ENCODE results near the gene ATP6V1B1.

The ATP6V1B1 gene

DNA sequence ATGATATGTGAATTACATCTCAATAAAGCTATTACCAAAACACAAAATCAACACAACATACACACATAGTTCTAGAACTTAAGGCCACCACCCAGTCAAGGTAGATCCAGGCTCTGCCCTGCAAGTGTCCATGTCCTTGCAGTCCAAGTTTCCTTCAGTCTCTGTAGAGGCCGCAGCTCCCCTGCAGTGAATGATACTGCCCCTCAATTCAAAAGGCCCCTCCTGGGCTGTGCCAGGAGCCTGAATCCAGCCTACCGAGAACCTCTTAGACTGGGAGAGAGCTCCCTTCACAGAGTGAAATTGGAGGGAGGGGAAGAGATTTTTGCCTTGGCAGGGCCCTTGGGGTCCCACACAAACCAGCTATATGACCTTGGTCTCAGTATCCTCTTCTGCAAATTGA is 42.5 kb upstream of the ATP6V1B1 start:
- H3K4me3 ChIP-seq (ENCODE audit: low read depth, low read length), result no peak overlapping the region
- H3K4me1 ChIP-seq (ENCODE audit: control insufficient read depth, insufficient read depth, low read length), result peaks cover 16% of the 10 kb centered on the region
- H3K9me3 ChIP-seq (ENCODE audit: control insufficient read depth, insufficient read depth, low read length), result no peaks in the 10 kb centered on the region
- H3K27ac ChIP-seq (ENCODE audit: low read depth, low read length), result no peak overlapping the region
- no peaks in the 10 kb centered on the region for H3K36me3 ChIP-seq (ENCODE audit: control insufficient read depth, insufficient read depth, low read length)
- H3K9ac ChIP-seq (ENCODE audit: low read depth, low read length), result no peak overlapping the region
- peaks cover 100% of the 10 kb centered on the region for H3K27me3 ChIP-seq (ENCODE audit: control insufficient read depth, insufficient read depth, low read length)

GRCh38 chr2:70894765-70895164 is 40.9 kb upstream of the ATP6V1B1 start:
- peaks cover 100% of the 10 kb centered on the region for H3K27me3 ChIP-seq (ENCODE audit: control insufficient read depth, insufficient read depth, low read length)
- H3K36me3 ChIP-seq (ENCODE audit: control insufficient read depth, insufficient read depth, low read length), result no peaks in the 10 kb centered on the region
- no peaks in the 10 kb centered on the region for H3K9me3 ChIP-seq (ENCODE audit: control insufficient read depth, insufficient read depth, low read length)
- peaks cover 13% of the 10 kb centered on the region for H3K4me1 ChIP-seq (ENCODE audit: control insufficient read depth, insufficient read depth, low read length)
- H3K27ac ChIP-seq (ENCODE audit: low read depth, low read length), result no peak overlapping the region
- H3K4me3 ChIP-seq (ENCODE audit: low read depth, low read length), result no peak overlapping the region
- H3K9ac ChIP-seq (ENCODE audit: low read depth, low read length), result no peak overlapping the region

DNA sequence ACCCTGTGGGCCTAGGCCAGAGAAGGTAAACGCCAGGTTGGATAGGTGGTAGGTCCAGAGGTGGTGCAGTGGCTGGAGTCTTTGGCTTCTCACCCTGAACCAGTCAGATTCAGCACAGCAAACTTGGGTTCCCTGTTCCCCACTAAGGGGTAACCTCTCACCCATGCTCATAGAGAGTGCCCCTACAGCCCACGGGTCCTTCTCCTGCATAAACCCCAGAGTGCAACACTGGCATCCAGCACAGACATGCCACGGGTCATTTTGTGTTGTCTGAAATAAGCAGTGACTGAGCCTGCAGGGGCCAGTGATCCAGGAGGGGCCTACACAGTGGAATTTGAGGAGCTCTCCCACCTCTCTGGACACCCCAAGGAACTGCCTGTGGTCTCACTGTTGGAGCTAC is 40.5 kb upstream of the ATP6V1B1 start:
- no peak overlapping the region for H3K27ac ChIP-seq (ENCODE audit: low read depth, low read length)
- H3K36me3 ChIP-seq (ENCODE audit: control insufficient read depth, insufficient read depth, low read length), result no peaks in the 10 kb centered on the region
- H3K4me3 ChIP-seq (ENCODE audit: low read depth, low read length), result no peak overlapping the region
- H3K9ac ChIP-seq (ENCODE audit: low read depth, low read length), result no peak overlapping the region
- H3K9me3 ChIP-seq (ENCODE audit: control insufficient read depth, insufficient read depth, low read length), result no peaks in the 10 kb centered on the region
- peaks cover 100% of the 10 kb centered on the region for H3K27me3 ChIP-seq (ENCODE audit: control insufficient read depth, insufficient read depth, low read length)
- peaks cover 13% of the 10 kb centered on the region for H3K4me1 ChIP-seq (ENCODE audit: control insufficient read depth, insufficient read depth, low read length)

DNA sequence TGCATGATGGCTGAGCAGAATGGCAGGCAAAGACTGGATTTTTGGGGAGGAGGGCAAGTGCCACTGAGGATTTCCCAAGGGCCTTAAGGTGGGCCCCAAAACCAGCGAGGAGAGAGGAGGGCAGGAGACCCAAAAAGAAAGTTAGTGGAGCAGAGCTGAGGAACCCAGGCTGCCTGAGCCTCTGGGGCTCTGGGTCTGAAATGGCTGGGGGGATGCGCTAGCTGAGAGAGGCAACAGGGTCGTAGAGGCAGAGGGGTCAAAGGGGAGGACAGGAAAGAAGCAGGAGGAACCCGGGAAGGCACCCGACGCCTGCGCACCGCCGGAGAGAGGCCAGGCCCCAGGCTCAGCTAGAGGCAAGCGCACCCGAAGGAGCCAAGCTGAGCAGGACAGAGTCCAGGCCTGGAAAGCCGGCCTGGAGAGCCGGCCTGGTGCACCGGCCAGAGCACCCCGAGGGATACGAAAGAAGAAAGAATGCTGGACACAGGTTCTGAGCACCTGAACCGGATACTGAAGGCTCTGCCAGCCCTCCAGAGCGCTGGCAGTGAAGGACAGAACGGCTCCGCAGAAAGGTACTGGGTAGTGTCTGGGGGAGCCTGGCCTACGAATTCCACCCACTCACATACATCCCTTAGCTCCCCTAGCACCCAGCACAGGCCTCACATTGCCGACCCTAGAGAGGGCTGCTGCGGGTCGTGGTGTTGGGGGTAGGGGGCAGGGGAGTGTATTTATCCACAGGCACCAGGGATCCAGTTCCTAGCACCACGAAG is 39.5 kb upstream of the ATP6V1B1 start:
- H3K27ac ChIP-seq (ENCODE audit: low read depth, low read length), result no peak overlapping the region
- no peak overlapping the region for H3K4me3 ChIP-seq (ENCODE audit: low read depth, low read length)
- H3K36me3 ChIP-seq (ENCODE audit: control insufficient read depth, insufficient read depth, low read length), result no peaks in the 10 kb centered on the region
- H3K27me3 ChIP-seq (ENCODE audit: control insufficient read depth, insufficient read depth, low read length), result peaks cover 99% of the 10 kb centered on the region
- no peaks in the 10 kb centered on the region for H3K9me3 ChIP-seq (ENCODE audit: control insufficient read depth, insufficient read depth, low read length)
- H3K4me1 ChIP-seq (ENCODE audit: control insufficient read depth, insufficient read depth, low read length), result peaks cover 16% of the 10 kb centered on the region
- no peak overlapping the region for H3K9ac ChIP-seq (ENCODE audit: low read depth, low read length)

DNA sequence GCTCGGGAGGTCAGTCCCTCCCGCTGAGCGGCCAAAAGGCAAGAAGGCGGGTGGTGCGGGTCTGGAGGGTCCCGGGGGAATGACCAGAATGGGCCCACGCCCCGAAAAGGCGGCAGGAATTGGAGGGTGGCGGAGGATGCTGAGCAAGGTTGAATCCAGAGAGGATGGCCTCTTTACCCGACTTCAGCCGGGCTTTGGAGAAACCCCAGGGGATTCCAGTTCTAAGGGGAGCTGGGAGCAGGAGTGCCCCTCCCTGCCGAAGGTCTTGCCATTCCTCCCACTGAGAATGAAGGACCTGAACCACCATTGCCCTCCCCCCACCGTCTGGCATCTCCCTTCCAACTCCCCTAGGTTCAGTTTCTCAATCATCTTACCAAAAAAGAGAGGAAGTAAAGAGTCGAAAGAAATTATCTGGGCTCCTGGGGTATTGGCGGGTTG is 38.9 kb upstream of the ATP6V1B1 start:
- no peaks in the 10 kb centered on the region for H3K9me3 ChIP-seq (ENCODE audit: control insufficient read depth, insufficient read depth, low read length)
- H3K4me3 ChIP-seq (ENCODE audit: low read depth, low read length), result no peak overlapping the region
- no peaks in the 10 kb centered on the region for H3K36me3 ChIP-seq (ENCODE audit: control insufficient read depth, insufficient read depth, low read length)
- peaks cover 99% of the 10 kb centered on the region for H3K27me3 ChIP-seq (ENCODE audit: control insufficient read depth, insufficient read depth, low read length)
- H3K27ac ChIP-seq (ENCODE audit: low read depth, low read length), result no peak overlapping the region
- peaks cover 16% of the 10 kb centered on the region for H3K4me1 ChIP-seq (ENCODE audit: control insufficient read depth, insufficient read depth, low read length)
- no peak overlapping the region for H3K9ac ChIP-seq (ENCODE audit: low read depth, low read length)

DNA sequence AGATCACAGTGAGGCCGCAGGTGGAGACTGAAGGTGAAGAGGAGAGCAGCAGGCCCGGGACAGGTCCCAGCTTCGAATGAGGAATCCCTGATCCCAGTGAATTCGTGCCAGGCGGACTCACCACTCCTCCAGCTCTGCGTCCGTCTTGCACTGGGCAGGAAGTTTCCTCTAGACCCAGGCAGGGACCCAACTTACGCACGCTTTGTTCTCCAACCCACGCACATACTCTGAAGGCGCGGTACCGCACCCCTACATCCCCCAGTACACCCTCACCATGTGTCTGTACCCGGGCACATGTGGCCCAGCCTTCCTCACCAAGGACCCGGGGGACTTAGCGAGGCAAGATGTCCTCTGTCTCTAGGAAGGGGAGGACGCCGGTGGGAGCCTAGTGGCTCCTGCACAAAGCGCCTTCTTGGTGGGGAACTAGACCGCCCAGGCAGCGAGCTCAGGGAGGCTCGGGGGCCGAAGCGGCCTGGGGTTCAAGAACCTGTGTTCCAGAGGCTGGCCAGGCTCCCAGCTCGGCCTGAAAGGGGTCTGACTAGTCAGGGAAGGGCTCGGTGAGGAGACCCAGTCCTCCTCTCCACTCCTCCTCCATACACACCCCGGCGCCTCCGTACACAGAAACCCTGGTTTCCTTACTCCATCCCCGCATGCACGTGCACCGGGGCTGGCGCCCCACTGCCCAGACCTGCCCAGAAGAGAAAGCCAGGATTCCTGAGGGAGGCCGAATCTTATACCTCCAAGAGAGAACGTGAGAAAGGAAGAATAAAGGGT is 38.3 kb upstream of the ATP6V1B1 start:
- Histone ChIP-seq H3K27me3 (ENCODE audit: control insufficient read depth, insufficient read depth, low read length) (peaks cover 99% of the 10 kb centered on the region), H3K9ac (ENCODE audit: low read depth, low read length) (no peak overlapping the region), H3K9me3 (ENCODE audit: control insufficient read depth, insufficient read depth, low read length) (no peaks in the 10 kb centered on the region), H3K4me3 (ENCODE audit: low read depth, low read length) (no peak overlapping the region), H3K27ac (ENCODE audit: low read depth, low read length) (no peak overlapping the region), H3K4me1 (ENCODE audit: control insufficient read depth, insufficient read depth, low read length) (peaks cover 16% of the 10 kb centered on the region), H3K36me3 (ENCODE audit: control insufficient read depth, insufficient read depth, low read length) (no peaks in the 10 kb centered on the region)

DNA sequence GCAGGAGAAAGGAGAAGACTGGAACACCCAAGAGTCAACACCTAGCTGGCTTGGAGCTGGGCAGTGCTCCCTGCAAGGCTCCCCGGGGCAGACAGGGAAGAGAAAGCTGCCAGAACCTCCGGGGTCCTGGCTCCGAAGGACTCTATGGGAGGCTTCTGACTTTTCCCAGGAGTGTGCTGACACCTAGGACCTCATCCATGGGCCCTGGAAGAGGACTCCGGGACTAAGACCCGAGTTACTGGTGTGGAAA is 37.8 kb upstream of the ATP6V1B1 start:
- H3K27ac ChIP-seq (ENCODE audit: low read depth, low read length), result no peak overlapping the region
- H3K36me3 ChIP-seq (ENCODE audit: control insufficient read depth, insufficient read depth, low read length), result no peaks in the 10 kb centered on the region
- H3K4me3 ChIP-seq (ENCODE audit: low read depth, low read length), result no peak overlapping the region
- no peak overlapping the region for H3K9ac ChIP-seq (ENCODE audit: low read depth, low read length)
- H3K4me1 ChIP-seq (ENCODE audit: control insufficient read depth, insufficient read depth, low read length), result peaks cover 16% of the 10 kb centered on the region
- H3K27me3 ChIP-seq (ENCODE audit: control insufficient read depth, insufficient read depth, low read length), result peaks cover 99% of the 10 kb centered on the region
- no peaks in the 10 kb centered on the region for H3K9me3 ChIP-seq (ENCODE audit: control insufficient read depth, insufficient read depth, low read length)

DNA sequence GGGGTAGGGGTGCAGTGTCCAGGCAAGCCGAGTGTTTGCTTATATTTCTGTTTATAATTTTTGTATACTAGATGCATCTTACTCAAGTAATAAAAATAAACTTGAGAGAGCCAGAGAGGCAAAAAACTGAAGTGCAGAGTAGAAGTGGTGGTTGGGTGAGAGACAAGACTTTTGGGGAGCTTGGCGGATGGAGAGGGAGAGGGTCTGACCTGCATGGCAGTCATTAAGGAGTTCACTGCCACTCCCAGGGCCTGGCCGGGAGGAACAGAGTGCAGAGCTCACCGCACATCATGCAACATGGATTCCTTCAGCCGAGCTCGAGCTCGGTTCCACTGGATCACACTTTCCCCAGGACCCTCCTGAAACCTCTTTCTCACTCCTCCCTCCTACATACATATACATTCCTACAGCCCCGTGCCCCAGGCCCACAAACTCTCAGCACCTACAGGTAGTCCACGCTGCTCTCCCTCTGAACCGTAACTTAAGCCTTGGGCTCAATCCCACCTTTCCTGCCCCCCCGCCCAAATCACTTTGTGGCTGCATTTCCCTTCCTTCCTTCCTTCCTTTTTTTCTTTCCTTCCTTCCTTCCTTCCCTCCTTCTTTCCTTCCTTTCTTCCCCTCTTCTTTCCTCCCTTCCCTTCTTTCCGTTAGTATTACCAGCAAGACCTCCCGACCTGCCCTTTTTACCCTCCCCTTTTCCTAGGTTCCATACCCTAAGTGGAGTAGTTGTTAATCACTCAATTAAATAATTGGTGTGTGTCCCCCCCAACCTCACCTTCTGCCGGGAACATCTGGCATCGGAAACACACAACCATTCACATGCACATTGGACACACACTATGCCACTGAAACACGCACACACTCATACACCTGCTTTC is 37.1 kb upstream of the ATP6V1B1 start:
- Histone ChIP-seq H3K27me3 (ENCODE audit: control insufficient read depth, insufficient read depth, low read length) (peaks cover 99% of the 10 kb centered on the region), H3K27ac (ENCODE audit: low read depth, low read length) (no peak overlapping the region), H3K36me3 (ENCODE audit: control insufficient read depth, insufficient read depth, low read length) (no peaks in the 10 kb centered on the region), H3K9me3 (ENCODE audit: control insufficient read depth, insufficient read depth, low read length) (no peaks in the 10 kb centered on the region), H3K4me1 (ENCODE audit: control insufficient read depth, insufficient read depth, low read length) (peaks cover 16% of the 10 kb centered on the region), H3K4me3 (ENCODE audit: low read depth, low read length) (no peak overlapping the region), H3K9ac (ENCODE audit: low read depth, low read length) (no peak overlapping the region)

DNA sequence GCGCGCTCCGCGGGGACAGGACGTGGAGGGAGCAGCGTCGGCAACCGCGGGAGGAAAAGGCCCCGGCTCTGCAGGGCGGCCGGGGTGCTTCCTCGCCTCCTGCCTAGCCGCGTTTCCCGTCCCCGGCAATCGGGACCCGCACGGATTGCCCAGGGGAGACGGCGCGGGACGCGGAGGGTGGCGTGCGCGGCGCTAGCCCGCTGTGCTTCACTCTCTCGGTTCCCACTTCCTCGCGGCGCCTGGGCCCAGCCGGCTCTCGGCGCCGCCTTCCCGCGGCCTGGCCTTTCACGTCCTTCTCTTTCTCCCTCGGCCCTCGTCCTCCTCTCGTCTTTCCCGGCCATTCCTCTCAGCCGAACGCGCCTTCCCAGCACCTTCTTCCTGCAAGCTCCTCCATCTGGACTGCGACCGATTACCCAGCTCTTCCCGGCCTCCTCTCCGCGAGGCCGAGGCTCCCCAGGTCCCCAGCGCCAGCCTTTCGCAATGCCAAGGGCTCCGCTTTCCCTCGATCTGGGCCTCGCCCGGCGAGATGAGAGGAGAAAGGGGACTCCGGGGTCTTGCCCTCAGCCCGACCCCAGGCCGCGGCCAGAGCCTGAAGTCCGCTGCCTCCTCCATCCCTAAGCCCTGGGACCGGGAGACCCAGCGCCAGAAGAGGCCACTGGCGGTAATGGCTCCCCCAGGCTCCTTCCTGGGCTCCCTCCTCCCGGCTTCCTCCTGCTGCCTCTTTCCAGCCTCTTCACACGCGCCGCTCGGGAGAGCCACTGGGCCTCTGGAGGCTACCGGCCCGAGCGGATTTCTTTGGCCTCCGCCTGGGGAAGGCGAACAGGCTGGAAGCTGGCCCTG is 34.3 kb upstream of the ATP6V1B1 start:
- Histone ChIP-seq H3K9me3 (ENCODE audit: control insufficient read depth, insufficient read depth, low read length) (no peaks in the 10 kb centered on the region), H3K9ac (ENCODE audit: low read depth, low read length) (no peak overlapping the region), H3K4me1 (ENCODE audit: control insufficient read depth, insufficient read depth, low read length) (peaks cover 16% of the 10 kb centered on the region), H3K27me3 (ENCODE audit: control insufficient read depth, insufficient read depth, low read length) (peaks cover 99% of the 10 kb centered on the region), H3K4me3 (ENCODE audit: low read depth, low read length) (peak overlapping the region; percentile 49), H3K36me3 (ENCODE audit: control insufficient read depth, insufficient read depth, low read length) (no peaks in the 10 kb centered on the region), H3K27ac (ENCODE audit: low read depth, low read length) (no peak overlapping the region)

DNA sequence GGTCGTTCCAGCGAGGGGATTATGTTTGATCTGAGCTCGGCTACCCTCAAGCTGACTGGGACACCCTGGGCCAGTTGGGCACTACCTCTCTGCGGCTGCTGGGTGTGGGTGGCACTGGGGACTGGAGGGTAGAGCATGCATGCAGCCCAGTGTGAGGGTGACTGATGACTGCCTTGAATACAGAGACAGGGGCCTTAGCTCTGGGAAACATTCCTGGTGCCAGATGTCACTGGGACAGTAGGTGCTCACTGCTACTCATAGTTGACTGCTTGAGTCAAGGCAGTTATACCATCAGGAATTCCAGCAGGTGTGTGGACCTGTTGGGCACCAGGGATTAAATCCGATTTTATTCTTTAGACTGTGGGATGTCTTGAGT is 33.6 kb upstream of the ATP6V1B1 start:
- Histone ChIP-seq H3K27me3 (ENCODE audit: control insufficient read depth, insufficient read depth, low read length) (peaks cover 99% of the 10 kb centered on the region), H3K4me1 (ENCODE audit: control insufficient read depth, insufficient read depth, low read length) (peaks cover 11% of the 10 kb centered on the region), H3K9ac (ENCODE audit: low read depth, low read length) (no peak overlapping the region), H3K36me3 (ENCODE audit: control insufficient read depth, insufficient read depth, low read length) (no peaks in the 10 kb centered on the region), H3K4me3 (ENCODE audit: low read depth, low read length) (peak overlapping the region; percentile 49; the same call in 1 of the 2 replicates), H3K27ac (ENCODE audit: low read depth, low read length) (no peak overlapping the region), H3K9me3 (ENCODE audit: control insufficient read depth, insufficient read depth, low read length) (no peaks in the 10 kb centered on the region)

Data from HUES48 (cell line).